GM21367 (cell line): ENCODE data around the gene NME4.
A peak's percentile ranks its signal among the peaks of the same experiment; 100 is the strongest.
"Not testable (repeated sequence)": the region's sequence is repeated elsewhere in the genome, so short reads cannot be mapped to it uniquely, and the experiment has no call there.

Experiments used
- ATAC-seq: cut with Tn5 transposase; IDR thresholded peaks from one replicate; pipeline ENCODE4 v1.9.1; 2021; ENCODE audit not compliant: unreplicated experiment

Gene NME4

DNA sequence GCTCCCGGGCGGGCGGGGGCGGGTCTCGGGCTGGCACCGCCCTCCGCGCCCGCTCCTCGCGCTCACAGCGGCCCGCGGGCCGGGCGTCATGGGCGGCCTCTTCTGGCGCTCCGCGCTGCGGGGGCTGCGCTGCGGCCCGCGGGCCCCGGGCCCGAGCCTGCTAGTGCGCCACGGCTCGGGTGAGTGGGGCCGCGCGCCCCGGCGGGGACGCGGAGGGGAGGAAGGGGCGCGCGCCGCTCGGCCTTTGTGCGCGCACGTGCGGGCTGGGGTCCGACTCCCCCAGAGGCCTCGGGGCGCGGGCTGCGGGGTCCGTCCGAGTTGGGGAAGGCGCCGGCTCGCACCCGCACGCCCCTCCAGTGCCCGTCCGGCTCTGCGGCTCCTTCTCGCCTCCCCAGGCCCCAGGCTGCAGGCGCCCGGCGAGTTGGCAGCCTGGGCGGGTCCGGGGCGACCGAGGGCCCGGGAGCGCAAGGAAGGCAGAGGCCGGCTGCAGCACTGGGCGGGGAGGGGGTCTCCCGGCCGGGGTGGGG, at the start of gene NME4:
TSS of gene NME4 (plus strand) at position 65 of the 527 bp plus-strand sequence. CDS start at position 89, 24 bp downstream.
- no peak for ATAC-seq

DNA sequence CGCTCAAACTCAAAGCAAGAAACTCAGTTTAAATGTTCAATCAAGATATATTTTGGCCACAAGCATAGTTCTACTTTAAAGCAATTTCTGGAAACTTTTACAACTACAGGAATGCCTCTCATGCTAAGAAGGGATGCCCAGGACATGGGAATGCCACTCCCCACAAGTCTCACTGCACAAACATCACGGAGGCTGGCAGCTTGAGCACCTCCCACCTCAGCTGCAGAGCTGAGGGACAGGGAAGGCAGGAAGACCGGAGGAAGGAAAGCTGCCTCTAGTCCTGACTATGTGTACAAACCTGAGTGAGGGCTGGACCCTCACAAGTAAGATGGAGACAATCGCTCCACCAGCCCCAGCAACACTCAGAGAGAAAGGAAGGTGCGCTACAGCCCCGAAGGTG, 49.8 kb upstream of the NME4 start:
- ATAC-seq, result no peak

GRCh38 chr16:348495-348894, 48.5 kb upstream of the NME4 start:
- not testable (repeated sequence) for ATAC-seq

DNA sequence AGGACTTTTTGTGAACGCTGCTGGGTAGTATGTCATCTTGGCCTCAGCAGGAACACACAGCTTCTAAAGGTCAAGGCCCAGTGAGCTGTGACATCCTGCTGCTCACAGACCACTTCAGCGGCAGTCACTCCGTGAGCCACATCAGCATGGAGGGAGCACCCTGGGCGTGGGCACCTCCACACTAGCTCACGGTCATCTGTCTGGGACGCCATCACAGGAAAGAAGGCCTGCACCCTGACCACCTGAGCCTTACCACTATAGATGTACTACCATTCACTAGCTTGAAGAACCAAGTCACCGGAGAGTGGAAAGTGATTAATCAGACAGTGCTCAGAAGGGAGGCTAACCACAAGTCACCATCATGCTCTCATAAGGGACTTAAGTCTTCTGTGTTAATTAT, 47.8 kb upstream of the NME4 start:
- no peak for ATAC-seq

GRCh38 chr16:350203-350602, 46.8 kb upstream of the NME4 start:
- no peak for ATAC-seq

DNA sequence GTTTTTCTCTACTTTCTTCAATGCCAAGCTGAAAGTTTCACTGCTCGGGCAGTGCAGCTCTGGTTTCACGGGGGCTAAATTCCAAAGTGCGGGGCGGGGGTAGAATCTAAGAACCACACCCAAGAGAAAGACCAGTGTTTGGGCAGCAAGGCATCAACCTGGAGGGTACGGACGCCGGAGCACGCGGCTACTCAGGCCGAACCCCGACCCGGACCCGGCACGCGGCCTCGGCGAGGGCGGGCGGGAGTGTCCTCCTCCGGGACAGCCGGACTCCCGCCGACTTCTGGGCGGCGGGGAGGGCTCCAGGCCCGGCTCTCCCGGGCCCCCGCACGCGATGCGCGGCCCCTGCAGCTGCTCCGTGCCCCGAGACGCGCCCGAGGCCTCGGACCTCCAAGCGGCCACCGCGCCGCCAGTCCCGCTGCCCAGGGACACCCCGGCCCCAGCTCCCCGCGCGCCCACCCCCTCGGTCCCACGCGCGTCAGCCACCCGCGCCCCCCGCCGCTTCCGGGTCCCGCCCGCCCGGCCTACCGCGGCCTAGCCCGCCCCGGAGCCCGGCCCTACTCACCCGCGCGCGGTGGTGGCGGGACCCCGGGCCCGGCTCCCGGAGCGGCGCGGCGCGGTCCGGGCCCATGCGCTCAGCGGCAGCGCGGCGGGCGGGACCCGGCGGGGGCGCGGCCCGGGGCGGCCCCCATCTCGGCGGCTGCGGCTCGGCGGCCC, 45.0 kb upstream of the NME4 start:
- peak; percentile 4 for ATAC-seq

DNA sequence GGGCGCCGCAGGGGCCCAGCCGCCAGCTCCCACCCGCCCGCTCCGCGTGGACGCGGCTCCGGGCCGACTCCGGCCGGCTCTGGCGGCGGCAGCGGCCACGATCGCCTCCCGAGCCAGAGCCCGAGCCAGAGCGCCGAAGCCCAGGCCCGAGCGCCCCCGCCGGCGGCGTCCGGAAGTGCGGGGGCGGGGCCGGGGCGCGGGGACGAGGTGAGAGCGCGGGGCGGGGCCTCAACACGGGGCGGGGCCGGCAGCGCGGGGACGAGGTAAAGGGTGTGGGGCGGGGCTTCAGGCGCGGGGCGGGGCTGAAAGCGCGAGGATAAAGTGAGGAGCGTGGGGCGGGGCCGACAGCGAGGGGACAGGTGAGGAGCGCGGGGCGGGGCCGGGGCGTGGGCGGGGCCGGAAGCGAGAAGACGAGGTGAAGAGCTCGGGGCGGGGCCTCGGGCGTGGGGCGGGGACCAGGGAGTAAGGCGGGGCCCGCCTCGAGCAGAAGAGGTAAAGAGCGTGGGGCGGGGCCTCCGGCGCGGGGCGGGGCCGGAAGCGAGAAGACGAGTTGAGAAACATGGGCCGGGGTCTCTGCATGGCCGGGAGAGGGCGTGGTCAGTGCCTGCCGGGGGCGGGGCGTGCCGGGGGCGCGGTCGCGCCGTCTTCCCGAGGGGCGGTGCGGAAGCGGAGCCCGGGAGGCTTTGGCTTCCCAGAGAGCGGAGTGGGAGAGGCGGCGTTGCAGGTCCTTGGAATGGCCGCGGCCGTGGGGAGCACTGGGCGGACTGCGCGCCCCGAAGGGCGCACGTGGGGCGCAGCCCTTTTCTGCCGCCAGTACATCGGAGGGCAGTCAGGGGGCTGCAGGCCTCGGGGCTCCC, 44.2 kb upstream of the NME4 start, which contains the start of gene AXIN1:
TSS of gene AXIN1 (minus strand) at position 177 of the 857 bp plus-strand sequence. CDS start 5,698 bp downstream, outside the sequence.
- ATAC-seq, result peak; percentile 43

GRCh38 chr16:353404-354290, 43.4 kb upstream of the NME4 start:
- ATAC-seq, result no peak

DNA sequence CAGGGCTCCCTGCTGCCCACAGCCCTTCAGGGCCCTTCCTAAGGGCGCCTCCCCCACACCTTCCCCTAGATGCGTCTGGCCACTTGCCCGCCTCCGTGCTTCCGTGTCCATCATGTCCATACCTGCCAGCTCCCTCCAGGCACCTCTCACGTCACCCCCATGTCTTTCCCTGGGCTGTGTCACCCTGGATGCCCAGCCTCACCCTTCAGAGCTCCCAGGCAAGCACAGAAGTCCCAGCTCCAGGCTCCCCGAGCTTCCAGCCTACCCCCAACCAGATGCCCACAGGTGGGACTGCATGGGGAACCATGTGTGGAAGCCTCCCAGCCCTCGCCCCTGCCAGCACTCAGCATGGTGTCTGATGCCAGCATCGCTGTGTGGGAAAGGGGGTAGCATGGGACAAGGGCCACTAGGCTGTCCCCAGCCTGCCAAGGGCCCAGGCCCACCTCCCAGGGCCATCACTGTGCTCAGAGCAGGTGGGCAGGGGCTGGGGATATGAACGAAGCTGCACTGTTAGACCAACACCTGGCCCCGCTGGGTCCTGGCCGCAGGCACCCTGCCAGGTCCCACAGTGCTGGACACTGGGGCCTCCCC, 42.6 kb upstream of the NME4 start:
- no peak for ATAC-seq

DNA sequence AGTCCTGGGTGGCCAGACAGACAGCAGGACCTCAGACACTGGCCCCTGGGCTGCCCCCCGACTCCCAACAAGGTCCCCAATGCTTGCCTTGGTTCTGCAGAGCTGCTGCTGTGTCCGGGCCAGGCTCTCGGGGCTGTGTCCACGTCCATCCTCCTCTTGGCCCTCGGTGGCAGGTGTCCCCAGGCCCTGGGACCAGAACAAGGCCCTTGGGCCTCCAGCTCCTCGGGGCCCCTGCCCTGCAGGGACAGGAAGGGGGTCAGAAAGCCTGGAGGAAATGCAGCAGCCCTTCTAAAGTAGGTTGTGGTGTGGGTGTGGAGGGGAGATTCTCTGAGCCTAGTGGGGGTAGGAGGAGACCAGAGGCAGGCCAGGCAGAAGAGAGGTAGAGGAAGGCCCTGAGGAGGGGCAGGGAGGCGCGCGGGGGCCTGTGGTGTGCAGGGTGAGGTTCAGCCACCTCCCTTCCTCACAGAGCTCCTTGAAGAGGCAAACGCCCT, 42.0 kb upstream of the NME4 start:
- no peak for ATAC-seq

DNA sequence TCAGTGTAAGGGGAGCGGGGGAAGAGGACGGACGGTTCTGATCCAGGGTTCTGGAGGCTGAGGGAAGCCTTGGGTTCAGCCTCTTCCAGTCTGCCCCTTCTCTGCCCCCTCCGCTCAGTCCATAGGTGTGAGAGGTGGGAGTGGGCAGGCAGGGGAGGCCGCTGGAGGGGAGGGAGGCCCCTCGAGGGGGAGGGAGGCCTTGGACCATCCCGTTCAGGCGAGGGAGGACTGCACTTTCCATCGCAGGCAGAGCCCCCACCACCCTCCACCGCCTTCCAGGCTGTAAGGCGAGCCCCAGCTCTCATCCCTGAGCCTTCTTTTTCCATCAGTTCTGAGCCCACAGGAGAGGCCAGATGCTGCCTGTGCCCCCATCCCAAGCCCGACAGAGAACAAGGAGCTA, 40.3 kb upstream of the NME4 start:
- no peak for ATAC-seq

DNA sequence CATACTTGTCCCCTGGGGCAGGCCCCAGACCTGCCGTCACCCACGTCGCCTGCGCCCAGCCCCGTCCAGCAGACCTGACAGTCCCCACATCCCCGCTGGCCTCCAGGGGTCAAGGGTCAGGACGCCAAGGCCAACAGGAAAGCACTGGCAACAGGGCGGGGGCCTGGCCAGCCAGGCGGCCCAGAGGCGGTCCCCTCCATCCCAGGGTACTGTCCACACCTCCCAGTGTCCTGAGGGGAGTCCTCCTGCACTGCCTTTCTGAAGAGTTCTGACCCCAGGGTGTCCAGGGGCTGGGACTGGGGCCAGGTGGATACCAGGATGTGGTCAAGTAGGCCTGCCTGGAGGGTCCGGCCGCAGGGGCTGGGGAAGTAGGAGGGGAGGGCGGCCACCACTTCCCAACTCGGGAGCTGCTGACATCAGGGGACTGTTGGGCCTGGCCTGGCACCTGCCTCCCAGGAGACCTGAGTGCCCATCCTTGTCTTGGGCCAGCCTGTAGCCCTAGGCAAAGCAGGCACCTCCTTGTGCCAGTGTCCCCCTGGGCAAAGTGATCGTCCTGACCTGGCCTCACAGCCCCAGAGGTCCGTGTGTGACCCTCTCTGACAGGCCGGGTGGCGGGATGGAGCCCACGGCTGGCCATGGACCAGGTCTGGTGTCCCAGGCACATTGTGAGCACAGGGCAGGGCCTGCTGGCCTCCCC, 37.8 kb upstream of the NME4 start:
- no peak for ATAC-seq

DNA sequence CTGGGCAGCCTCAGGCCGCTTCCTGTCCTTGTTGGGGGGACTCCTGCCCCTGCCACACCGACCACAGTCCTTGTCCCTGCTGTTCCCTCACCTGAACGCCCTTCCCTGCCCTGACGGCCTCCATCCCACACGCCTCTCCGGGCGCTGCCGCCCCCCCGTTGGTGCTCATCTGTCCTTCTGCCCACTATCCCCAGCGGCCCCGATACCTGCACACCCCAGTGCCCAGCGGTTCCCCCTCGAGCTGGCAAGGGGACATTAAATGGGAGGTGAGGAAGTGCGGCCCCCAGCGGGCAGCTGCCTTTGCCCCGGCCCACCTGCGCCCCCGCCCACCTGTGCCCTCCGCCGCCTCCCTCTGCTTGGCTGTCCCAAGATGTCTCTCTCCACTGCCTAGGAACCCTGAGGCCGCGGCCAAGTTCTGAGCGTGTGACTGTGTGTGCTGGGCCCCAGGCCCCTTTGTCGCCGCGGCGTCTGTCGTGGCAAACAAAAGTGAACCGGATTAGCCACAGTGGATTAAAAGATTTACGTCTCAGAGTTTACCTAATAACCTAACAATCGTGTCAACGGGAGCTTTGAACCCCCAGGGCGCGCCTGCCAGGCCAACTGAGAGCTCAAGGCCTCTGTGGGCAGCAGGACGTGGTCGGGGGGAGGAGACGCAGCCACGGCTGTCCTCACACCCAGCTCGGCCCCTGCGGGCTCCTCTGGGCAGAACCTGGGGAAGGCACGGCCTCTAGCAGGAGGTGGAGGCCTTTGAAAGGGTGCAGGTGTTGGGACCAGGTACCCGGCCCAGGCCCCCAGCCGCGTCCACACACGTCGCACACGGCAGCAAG, 36.9 kb upstream of the NME4 start:
- ATAC-seq, result no peak

- no peak for ATAC-seq
These were observed 36.2 kb upstream of the NME4 start for GRCh38 chr16:360698-361336.

DNA sequence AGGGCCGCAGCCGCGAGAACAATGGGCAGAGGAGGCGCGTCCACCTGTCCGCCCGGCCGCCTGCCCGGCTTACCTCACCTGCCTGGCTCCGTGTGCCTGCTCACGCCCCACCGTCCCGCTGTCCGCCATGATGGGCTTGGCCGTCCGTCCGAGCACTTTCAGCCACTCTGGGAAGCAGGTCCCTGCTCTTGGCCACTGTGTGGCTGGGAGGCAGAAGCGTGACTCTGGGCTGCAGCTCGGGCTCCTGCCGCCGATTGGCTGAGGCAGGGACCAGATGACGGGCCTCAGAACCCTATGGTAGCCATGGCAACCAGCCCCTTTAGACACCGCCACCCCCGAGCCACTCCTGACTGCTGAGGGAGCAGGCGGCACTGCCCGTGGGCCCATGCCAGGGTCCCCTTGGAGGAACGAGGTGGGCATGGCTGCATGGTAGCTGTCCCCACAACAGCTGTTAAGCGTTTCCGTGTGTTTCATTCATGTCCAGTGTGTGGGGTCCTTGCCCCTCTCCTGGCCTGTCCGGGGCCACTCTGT, 35.6 kb upstream of the NME4 start:
- ATAC-seq, result no peak

GRCh38 chr16:361872-362701, 34.9 kb upstream of the NME4 start:
- ATAC-seq, result no peak

GRCh38 chr16:362702-362999, 34.3 kb upstream of the NME4 start:
- not testable (repeated sequence) for ATAC-seq
